ENCODE data around the gene HLF. TPM values are rescaled to one million over a fixed set of nuclear protein-coding genes. Genes with fewer than 3 reads are reported as not detected.

The HLF gene
- total and polyA plus RNA-seq, 2 donors (not counting 3 experiments of a cell fraction or from before 2014, with no cell fraction given) = not detected

DNA sequence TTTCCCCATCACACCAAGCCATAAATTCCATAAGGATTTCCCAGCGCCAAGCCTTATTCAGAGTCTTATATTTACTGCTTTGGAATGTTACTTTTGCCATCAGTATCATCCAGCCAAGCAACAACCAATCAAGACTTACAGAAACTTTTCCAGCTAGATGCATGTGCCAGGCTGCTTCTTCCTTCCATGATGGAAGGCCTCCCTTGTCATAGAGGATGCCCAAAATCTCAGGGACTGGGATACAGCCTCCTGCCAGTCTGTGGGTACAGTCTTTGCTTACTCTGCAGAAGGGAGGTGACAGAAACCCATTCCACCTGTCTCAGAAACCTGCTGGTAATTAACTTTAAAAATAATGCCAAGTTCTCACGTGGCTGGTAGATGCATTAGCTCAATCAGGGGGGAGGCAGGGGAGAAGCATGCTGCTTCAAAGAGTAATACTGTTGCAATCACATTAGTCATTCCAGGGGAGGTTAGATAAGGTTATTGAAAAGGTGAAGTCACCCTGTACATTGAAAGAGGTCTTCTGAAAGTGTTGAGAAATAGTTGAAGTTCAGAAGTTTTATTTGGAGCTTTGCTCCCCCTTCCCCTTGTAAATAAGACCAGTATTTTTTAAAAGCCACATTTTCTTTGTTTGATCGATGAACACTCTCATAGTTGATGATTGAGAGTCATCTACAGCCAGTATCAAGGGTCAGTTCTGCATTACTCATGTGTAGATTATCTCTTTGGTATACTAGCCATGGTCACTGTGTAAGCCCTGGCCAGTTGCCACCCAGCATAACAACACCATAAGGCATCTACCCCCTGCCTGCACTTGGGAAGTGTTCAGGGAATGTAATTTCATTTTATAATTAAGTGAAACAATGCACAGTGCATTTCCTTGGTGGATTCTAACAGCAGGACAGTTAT is 22.2 kb downstream of the HLF start:
- H3K9ac ChIP-seq (replicated peaks; ENCODE audit: extremely low read depth, insufficient read depth, low read length) = no peak overlapping the region
- CTCF ChIA-PET = interaction anchor here (1.7 kb wide), 1 partner anchor 294 kb away, joined by 5 read pairs; no protein-coding TSS in a partner anchor
- H3K4me1 ChIP-seq (ENCODE audit: control insufficient read depth, extremely low read depth, insufficient read depth, low read length) = no peaks in the 10 kb centered on the region
- H3K4me2 ChIP-seq (ENCODE audit: insufficient read depth, low read length) = no peak overlapping the region
- POLR2A ChIA-PET = no interaction called here
- no peaks in the 10 kb centered on the region for H3K9me1 ChIP-seq (replicated peaks; ENCODE audit: control insufficient read depth, extremely low read depth, insufficient read depth, low read length)
- no peaks in the 10 kb centered on the region for H3K79me2 ChIP-seq (ENCODE audit: control insufficient read depth, insufficient read depth, low read length)
- H2AFZ ChIP-seq (ENCODE audit: low read depth, low read length) = no peak overlapping the region
- peaks cover 0 to 2% of the 10 kb centered on the region in 2 experiments for H3K27me3 ChIP-seq (ENCODE audit: control insufficient read depth in 2 of 2, insufficient read depth in 2 of 2, low read length in 2 of 2)
- dilution Hi-C loops (cut with MboI; ENCODE audit: extremely low pct_ligation_motif_present, low sequenced_read_pairs) = no loop called here
- BruUV-seq (replicated peaks) = no TSS peak
- TF ChIP-seq MYC (IDR thresholded peaks at IDR 0.05; ENCODE audit: low read depth, low read length) (no peak), FOS (IDR thresholded peaks at IDR 0.05; ENCODE audit: borderline replicate concordance, insufficient read depth, low read length) (no peak), GATA2 (IDR thresholded peaks at IDR 0.05; ENCODE audit: insufficient read depth, insufficient read length, low read depth, low read length) (no peak)
- DNase-seq (ENCODE audit: low read depth, low spot score) (no peak), FAIRE-seq (no peak)
- intact Hi-C loops (cut with micrococcal nuclease) = no loop called here
- no peaks in the 10 kb centered on the region for H3K36me3 ChIP-seq (ENCODE audit: control insufficient read depth in 2 of 2, extremely low read depth in 1 of 2, insufficient read depth in 2 of 2, low read length in 2 of 2)
- no peak overlapping the region for H3K27ac ChIP-seq (ENCODE audit: insufficient read depth, low read depth, low read length)
- no peaks in the 10 kb centered on the region for H3K9me3 ChIP-seq (replicated peaks; ENCODE audit: control insufficient read depth, insufficient read depth, low read length)
- H4K20me1 ChIP-seq (replicated peaks; ENCODE audit: control insufficient read depth, extremely low read depth, insufficient read depth, low read length) = no peaks in the 10 kb centered on the region
- no peak overlapping the region for H3K4me3 ChIP-seq (replicated peaks in 1 of 3; ENCODE audit: insufficient read depth in 1 of 3, low read depth in 1 of 3, low read length in 3 of 3)

DNA sequence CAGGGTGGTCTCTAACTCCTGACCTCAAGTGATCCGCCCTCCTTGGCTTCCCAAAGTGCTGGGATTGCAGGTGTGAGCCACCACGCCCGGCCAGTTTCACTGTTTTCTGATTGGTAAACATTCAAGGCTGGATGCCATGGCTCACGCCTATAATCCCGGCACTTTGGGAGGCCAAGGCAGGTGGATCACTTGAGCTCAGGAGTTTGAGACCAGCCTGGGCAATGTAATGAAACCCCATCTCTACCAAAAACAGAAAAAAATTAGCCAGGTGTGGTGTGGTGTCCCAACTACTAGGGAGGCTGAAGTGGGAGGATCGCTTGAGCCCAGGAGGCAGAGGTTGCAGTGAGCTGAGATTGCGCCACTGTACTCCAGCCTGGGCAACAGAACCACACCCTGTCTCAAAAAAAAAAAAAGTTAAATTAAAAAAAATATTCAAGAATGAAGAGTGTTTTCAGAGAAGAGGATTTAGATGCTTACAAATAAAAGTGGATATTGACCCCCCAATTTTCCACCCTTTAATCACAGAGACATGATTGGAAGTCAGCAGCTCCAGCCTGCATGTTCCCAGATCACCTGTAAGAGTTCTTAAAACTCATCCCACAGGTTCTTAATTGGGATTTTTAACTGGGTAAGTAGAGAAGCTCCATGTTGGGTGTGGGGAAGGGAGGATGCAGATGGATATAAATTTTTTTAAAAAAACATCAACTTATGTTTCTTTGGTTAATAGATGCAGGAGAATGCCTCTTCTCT is 23.8 kb downstream of the HLF start:
- CTCF ChIA-PET = no interaction called here
- no TSS peak for BruUV-seq (replicated peaks)
- FAIRE-seq = no peak

More for the DNA sequence above, 23.8 kb downstream of the HLF start:
- Histone ChIP-seq H3K27ac (ENCODE audit: insufficient read depth, low read depth, low read length) (no peak overlapping the region), H2AFZ (ENCODE audit: low read depth, low read length) (no peak overlapping the region), H3K9me1 (replicated peaks; ENCODE audit: control insufficient read depth, extremely low read depth, insufficient read depth, low read length) (no peaks in the 10 kb centered on the region), H3K4me2 (ENCODE audit: insufficient read depth, low read length) (no peak overlapping the region), H3K36me3 (ENCODE audit: control insufficient read depth in 2 of 2, extremely low read depth in 1 of 2, insufficient read depth in 2 of 2, low read length in 2 of 2) (no peaks in the 10 kb centered on the region), H3K4me1 (ENCODE audit: control insufficient read depth, extremely low read depth, insufficient read depth, low read length) (no peaks in the 10 kb centered on the region), H3K4me3 (replicated peaks in 1 of 3; ENCODE audit: insufficient read depth in 1 of 3, low read depth in 1 of 3, low read length in 3 of 3) (no peak overlapping the region), H4K20me1 (replicated peaks; ENCODE audit: control insufficient read depth, extremely low read depth, insufficient read depth, low read length) (no peaks in the 10 kb centered on the region), H3K79me2 (ENCODE audit: control insufficient read depth, insufficient read depth, low read length) (no peaks in the 10 kb centered on the region), H3K9me3 (replicated peaks; ENCODE audit: control insufficient read depth, insufficient read depth, low read length) (no peaks in the 10 kb centered on the region), H3K9ac (replicated peaks; ENCODE audit: extremely low read depth, insufficient read depth, low read length) (no peak overlapping the region), H3K27me3 (ENCODE audit: control insufficient read depth in 2 of 2, insufficient read depth in 2 of 2, low read length in 2 of 2) (peaks cover 0 to 2% of the 10 kb centered on the region in 2 experiments)
- no peak for DNase-seq (ENCODE audit: low read depth, low spot score)
- dilution Hi-C loops (cut with MboI; ENCODE audit: extremely low pct_ligation_motif_present, low sequenced_read_pairs) (no loop called here), intact Hi-C loops (cut with micrococcal nuclease) (no loop called here)
- POLR2A ChIA-PET = no interaction called here
- TF ChIP-seq POLR2AphosphoS5 (IDR thresholded peaks at IDR 0.05; ENCODE audit: insufficient read depth, low read depth, low read length) (no peak), FOS (IDR thresholded peaks at IDR 0.05; ENCODE audit: borderline replicate concordance, insufficient read depth, low read length) (no peak), MYC (IDR thresholded peaks at IDR 0.05; ENCODE audit: low read depth, low read length) (no peak), JUN (IDR thresholded peaks at IDR 0.05; ENCODE audit: borderline replicate concordance, insufficient read depth, insufficient read length, low read depth) (no peak), GATA2 (IDR thresholded peaks at IDR 0.05; ENCODE audit: insufficient read depth, insufficient read length, low read depth, low read length) (no peak), POLR2A (IDR thresholded peaks at IDR 0.05; ENCODE audit: low read depth, low read length) (no peak), EZH2 (IDR thresholded peaks at IDR 0.05; ENCODE audit: borderline replicate concordance, low read depth, low read length, severe bottlenecking) (no peak)
- TF ChIP-seq, protein P1, sequence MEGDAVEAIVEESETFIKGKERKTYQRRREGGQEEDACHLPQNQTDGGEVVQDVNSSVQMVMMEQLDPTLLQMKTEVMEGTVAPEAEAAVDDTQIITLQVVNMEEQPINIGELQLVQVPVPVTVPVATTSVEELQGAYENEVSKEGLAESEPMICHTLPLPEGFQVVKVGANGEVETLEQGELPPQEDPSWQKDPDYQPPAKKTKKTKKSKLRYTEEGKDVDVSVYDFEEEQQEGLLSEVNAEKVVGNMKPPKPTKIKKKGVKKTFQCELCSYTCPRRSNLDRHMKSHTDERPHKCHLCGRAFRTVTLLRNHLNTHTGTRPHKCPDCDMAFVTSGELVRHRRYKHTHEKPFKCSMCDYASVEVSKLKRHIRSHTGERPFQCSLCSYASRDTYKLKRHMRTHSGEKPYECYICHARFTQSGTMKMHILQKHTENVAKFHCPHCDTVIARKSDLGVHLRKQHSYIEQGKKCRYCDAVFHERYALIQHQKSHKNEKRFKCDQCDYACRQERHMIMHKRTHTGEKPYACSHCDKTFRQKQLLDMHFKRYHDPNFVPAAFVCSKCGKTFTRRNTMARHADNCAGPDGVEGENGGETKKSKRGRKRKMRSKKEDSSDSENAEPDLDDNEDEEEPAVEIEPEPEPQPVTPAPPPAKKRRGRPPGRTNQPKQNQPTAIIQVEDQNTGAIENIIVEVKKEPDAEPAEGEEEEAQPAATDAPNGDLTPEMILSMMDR (IDR thresholded peaks at IDR 0.05; ENCODE audit: extremely low read depth in 1 of 2, insufficient read depth in 1 of 2, low read depth in 1 of 2, low read length in 2 of 2) = no peak
- TF ChIP-seq, protein P2, sequence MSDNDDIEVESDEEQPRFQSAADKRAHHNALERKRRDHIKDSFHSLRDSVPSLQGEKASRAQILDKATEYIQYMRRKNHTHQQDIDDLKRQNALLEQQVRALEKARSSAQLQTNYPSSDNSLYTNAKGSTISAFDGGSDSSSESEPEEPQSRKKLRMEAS (IDR thresholded peaks at IDR 0.05; ENCODE audit: insufficient read depth, insufficient read length) = no peak

Measured in endothelial cell of umbilical vein (primary cell).